GM12872 (cell line): ENCODE data around the gene CERT1.

Source experiments
- CTCF ChIP-seq: IDR thresholded peaks from 3 replicates; pipeline ENCODE4 v1.5.1; 2011; ENCODE audit warnings: low read depth, mild to moderate bottlenecking, low read length, moderate library complexity; ENCODE audit not compliant: insufficient read depth

CERT1 gene

DNA sequence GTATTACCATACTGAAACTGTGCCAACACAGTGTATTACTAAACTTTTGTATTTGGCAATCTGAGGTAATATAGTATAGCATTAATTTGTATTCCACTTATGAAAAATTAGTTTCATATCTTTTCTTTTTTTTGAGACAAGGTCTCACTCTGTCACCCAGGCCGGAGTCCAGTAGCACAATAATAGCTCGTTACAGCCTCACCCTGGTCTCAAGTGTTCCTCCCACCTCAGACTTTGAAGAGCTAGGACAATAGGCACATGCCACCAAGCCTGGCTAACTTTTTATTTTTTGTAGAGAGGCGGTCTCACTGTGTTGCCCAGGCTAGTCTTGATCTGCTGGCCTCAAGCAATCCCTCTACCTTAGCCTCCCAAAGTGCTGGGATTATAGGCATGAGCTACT lies 36.4 kb upstream of the CERT1 start:
- no peak for TF ChIP-seq CTCF

DNA sequence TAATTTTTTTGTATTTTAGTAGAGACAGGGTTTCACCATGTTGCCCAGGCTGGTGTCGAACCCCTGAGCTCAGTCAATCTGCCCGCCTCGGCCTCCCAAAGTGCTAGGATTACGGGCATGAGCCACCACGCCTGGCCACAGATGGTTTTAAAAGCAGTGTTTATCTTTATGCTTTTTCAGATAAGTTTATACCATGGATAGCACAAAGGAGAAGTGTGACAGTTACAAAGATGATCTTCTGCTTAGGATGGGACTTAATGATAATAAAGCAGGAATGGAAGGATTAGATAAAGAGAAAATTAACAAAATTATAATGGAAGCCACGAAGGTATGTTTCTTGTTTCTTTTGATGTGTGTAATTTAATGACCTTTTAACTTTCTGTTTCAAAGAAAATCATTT lies 35.4 kb upstream of the CERT1 start:
- no peak for TF ChIP-seq CTCF

GRCh38 chr5:75545131-75545530 lies 33.7 kb upstream of the CERT1 start:
- no peak for TF ChIP-seq CTCF

DNA sequence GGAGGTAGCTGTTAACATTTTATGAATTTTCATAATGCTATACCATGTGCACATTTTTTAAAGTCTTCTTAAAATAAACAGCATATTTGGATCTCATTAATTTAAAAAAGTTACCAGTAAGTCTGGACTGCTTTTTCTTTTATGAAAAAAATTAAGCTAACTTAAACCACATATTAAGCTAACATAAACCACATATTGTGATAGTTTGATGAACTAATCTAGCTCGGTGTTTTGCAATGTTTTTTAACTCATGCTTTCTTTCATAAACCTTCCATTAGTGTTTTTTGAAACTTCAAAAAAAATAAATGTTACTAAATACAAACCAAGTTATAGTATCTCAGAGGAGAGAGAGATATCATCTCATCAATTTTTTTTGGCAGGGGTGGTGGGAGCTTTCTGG lies 26.8 kb upstream of the CERT1 start:
- no peak for TF ChIP-seq CTCF

DNA sequence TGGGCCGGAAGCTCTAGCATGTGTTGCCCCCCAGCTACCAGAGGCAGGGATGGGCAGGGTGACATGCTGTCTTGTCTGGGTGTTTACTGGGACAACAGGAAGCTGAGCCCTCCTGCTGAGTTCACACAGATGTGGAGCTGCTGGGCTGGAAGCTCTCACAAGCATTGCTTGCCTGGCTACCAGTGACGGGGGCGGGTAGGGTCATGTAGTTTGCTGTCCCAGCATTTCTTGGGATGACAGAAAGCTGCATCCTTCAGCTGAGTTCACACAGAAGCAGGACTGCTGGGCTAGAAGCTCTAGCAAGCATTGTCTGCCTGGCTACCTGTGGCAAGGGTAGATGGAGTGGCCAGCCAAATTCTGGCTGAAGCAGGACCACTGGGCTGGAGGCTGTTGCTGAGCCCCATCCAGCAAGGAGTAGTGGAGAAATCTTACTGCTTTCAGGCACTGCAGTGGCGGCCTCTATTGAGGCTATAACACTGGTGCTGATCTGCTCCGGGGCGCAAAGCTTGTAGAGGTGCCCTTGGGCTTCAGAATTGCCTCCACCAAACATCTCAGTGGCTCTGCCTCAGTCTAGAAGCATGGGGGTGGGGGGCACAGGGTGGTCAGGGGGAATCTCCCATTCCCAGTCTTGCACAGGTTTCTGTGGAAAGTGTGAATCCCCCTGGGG lies 25.4 kb upstream of the CERT1 start:
- TF ChIP-seq CTCF = no peak

GRCh38 chr5:75536147-75536546 lies 24.7 kb upstream of the CERT1 start:
- TF ChIP-seq CTCF = no peak

- TF ChIP-seq CTCF = no peak
Measured at GRCh38 chr5:75534734-75535133, 23.3 kb upstream of the CERT1 start.
